IMR-90 (cell line): ENCODE data around the gene EPHX1.

ENCODE experiments used
- CEBPB ChIP-seq: IDR thresholded peaks from 2 replicates; pipeline ENCODE4 v1.6.1; 2012; ENCODE audit warnings: low read depth, low read length, improper control_type of control experiment
- MAFK ChIP-seq: IDR thresholded peaks from 2 replicates; pipeline ENCODE4 v1.6.1; 2012; ENCODE audit warnings: low read depth, low read length, improper control_type of control experiment
- MXI1 ChIP-seq: IDR thresholded peaks from 2 replicates; pipeline ENCODE4 v1.6.1; 2012; ENCODE audit warnings: low read depth, mild to moderate bottlenecking, low read length, moderate library complexity, borderline replicate concordance
- POLR2A ChIP-seq: IDR thresholded peaks from 2 replicates; pipeline ENCODE4 v1.6.1; 2012; ENCODE audit warnings: mild to moderate bottlenecking, low read depth, low read length
- RFX5 ChIP-seq: IDR thresholded peaks from 2 replicates; pipeline ENCODE4 v1.8.0; 2012; ENCODE audit warnings: low read depth, mild to moderate bottlenecking, low read length, moderate library complexity
- TF ChIP-seq, protein P1 (sequence below): conservative IDR thresholded peaks from 2 replicates; pipeline ENCODE4 v1.5.1; 2012; ENCODE audit warnings: mild to moderate bottlenecking, low read depth, low read length, improper control_type of control experiment
- TF ChIP-seq, protein P2 (sequence below): fragments of 150-350 bp; IDR thresholded peaks from 2 replicates; pipeline ENCODE4 v1.6.1; 2016; ENCODE audit warnings: low read depth, mild to moderate bottlenecking, low read length, moderate library complexity, borderline replicate concordance

DNA sequence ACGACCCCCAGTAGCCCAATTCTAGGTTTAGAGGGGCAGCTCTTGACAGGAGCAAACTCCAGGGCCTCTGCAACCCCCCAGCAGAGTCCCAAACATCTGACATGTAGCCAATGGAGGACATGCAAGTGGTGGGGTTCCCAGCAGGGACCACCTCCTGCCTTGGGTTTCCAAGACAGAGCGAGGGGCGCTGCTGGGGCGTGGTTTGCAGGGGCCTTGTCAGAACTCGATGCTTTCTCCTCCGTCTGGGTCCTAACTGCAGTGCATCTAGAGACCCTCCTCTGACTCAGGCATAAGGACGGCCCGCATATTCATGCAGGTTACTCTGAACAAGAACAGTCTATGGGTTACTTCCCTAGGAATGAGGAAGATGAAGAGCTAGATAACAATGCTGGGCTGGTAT, 17.2 kb downstream of the EPHX1 start:
- TF ChIP-seq POLR2A (no peak), CEBPB (no peak), MXI1 (no peak), MAFK (no peak), RFX5 (no peak)
- TF ChIP-seq, protein P1, sequence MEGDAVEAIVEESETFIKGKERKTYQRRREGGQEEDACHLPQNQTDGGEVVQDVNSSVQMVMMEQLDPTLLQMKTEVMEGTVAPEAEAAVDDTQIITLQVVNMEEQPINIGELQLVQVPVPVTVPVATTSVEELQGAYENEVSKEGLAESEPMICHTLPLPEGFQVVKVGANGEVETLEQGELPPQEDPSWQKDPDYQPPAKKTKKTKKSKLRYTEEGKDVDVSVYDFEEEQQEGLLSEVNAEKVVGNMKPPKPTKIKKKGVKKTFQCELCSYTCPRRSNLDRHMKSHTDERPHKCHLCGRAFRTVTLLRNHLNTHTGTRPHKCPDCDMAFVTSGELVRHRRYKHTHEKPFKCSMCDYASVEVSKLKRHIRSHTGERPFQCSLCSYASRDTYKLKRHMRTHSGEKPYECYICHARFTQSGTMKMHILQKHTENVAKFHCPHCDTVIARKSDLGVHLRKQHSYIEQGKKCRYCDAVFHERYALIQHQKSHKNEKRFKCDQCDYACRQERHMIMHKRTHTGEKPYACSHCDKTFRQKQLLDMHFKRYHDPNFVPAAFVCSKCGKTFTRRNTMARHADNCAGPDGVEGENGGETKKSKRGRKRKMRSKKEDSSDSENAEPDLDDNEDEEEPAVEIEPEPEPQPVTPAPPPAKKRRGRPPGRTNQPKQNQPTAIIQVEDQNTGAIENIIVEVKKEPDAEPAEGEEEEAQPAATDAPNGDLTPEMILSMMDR: no peak
- TF ChIP-seq, protein P2, sequence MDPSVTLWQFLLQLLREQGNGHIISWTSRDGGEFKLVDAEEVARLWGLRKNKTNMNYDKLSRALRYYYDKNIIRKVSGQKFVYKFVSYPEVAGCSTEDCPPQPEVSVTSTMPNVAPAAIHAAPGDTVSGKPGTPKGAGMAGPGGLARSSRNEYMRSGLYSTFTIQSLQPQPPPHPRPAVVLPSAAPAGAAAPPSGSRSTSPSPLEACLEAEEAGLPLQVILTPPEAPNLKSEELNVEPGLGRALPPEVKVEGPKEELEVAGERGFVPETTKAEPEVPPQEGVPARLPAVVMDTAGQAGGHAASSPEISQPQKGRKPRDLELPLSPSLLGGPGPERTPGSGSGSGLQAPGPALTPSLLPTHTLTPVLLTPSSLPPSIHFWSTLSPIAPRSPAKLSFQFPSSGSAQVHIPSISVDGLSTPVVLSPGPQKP: no peak
